22Rv1 (cell line): ENCODE data around the gene SH3PXD2A.

Experiments
- ZFX ChIP-seq: fragments of 450-650 bp; IDR thresholded peaks from 2 replicates; pipeline ENCODE4 v1.6.1; 2017; ENCODE audit warnings: antibody characterized with exemption, borderline replicate concordance
- TF ChIP-seq, protein P1 (sequence below): fragments of 450-650 bp; IDR thresholded peaks from 2 replicates; pipeline ENCODE4 v1.5.1; 2017; ENCODE audit warnings: mild to moderate bottlenecking

DNA sequence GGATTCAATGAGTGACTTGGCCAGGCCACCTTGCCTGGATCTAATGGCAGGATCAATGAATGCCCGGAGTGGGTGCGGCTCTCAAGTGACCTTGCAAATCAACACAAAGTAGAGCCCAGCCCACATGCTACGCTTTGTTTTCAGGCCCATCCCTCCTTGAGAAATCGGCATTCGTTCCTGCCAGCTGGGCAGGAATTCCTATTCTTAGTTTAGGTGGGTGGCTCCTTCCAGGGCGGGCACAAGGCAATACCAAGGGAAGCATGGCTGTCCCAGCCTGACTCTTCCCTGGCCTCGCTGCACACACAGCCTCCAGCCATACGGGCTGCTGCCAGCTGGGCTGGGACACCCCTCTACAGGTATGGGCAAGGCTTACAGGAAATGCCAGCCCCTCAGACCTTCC is 119.3 kb downstream of the SH3PXD2A start:
- TF ChIP-seq, protein P1, sequence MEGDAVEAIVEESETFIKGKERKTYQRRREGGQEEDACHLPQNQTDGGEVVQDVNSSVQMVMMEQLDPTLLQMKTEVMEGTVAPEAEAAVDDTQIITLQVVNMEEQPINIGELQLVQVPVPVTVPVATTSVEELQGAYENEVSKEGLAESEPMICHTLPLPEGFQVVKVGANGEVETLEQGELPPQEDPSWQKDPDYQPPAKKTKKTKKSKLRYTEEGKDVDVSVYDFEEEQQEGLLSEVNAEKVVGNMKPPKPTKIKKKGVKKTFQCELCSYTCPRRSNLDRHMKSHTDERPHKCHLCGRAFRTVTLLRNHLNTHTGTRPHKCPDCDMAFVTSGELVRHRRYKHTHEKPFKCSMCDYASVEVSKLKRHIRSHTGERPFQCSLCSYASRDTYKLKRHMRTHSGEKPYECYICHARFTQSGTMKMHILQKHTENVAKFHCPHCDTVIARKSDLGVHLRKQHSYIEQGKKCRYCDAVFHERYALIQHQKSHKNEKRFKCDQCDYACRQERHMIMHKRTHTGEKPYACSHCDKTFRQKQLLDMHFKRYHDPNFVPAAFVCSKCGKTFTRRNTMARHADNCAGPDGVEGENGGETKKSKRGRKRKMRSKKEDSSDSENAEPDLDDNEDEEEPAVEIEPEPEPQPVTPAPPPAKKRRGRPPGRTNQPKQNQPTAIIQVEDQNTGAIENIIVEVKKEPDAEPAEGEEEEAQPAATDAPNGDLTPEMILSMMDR: no peak
- TF ChIP-seq ZFX: no peak
